GM03348 (cell line): Measurements from ENCODE around the gene CDH5.
"Not testable (repeated sequence)": the region's sequence is repeated elsewhere in the genome, so short reads cannot be mapped to it uniquely, and the experiment has no call there.

ENCODE experiments used
- DNase-seq: peaks from one replicate; pipeline ENCODE4 v3.0.0; 2012; ENCODE audit warnings: low spot score

CDH5 gene

GRCh38 chr16:66366433-66367299 is at the start of gene CDH5:
Gene CDH5, plus strand, starts transcription at chr16:66366691. Its CDS starts 12,647 bp downstream, at chr16:66379338.
- peak; percentile 50 for DNase-seq

- DNase-seq = no peak
Measured at GRCh38 chr16:66318505-66318904, 48.0 kb upstream of the CDH5 start.

- no peak for DNase-seq
Measured at GRCh38 chr16:66320774-66321173, 45.7 kb upstream of the CDH5 start.

- DNase-seq = no peak
Measured at GRCh38 chr16:66322174-66322573, 44.3 kb upstream of the CDH5 start.

- peak; percentile 37 for DNase-seq
Measured at GRCh38 chr16:66324815-66325515, 41.5 kb upstream of the CDH5 start.

GRCh38 chr16:66325717-66326376 is 40.6 kb upstream of the CDH5 start:
- DNase-seq = no peak

- no peak for DNase-seq
Measured at GRCh38 chr16:66326991-66327513, 39.4 kb upstream of the CDH5 start.

- no peak for DNase-seq
Measured at GRCh38 chr16:66328282-66328681, 38.2 kb upstream of the CDH5 start.

- DNase-seq = not testable (repeated sequence)
Measured at GRCh38 chr16:66331464-66331863, 35.0 kb upstream of the CDH5 start.

- DNase-seq = no peak
Measured at GRCh38 chr16:66332634-66333610, 33.6 kb upstream of the CDH5 start.

GRCh38 chr16:66334853-66335574 is 31.5 kb upstream of the CDH5 start:
- no peak for DNase-seq

GRCh38 chr16:66335704-66336329 is 30.7 kb upstream of the CDH5 start:
- DNase-seq = no peak

GRCh38 chr16:66337463-66338188 is 28.9 kb upstream of the CDH5 start:
- no peak for DNase-seq

- DNase-seq = peak; percentile 66
Measured at GRCh38 chr16:66342294-66342900, 24.1 kb upstream of the CDH5 start.

GRCh38 chr16:66344533-66345145 is 21.9 kb upstream of the CDH5 start:
- peak; percentile 72 for DNase-seq

GRCh38 chr16:66346221-66346620 is 20.3 kb upstream of the CDH5 start:
- no peak for DNase-seq

GRCh38 chr16:66352304-66352703 is 14.2 kb upstream of the CDH5 start:
- no peak for DNase-seq

GRCh38 chr16:66353055-66353454 is 13.4 kb upstream of the CDH5 start:
- DNase-seq = no peak
